HG03521 (cell line): Measurements from ENCODE around the gene AMACR.

Source experiments
- ATAC-seq: cut with Tn5 transposase; IDR thresholded peaks from one replicate; pipeline ENCODE4 v1.9.1; 2021; ENCODE audit warnings: mild to moderate bottlenecking, moderate library complexity; ENCODE audit not compliant: unreplicated experiment

AMACR gene

GRCh38 chr5:34007621-34008600 lies at the start of gene AMACR:
AMACR (minus strand) TSS chr5:34008050; CDS start chr5:34008019, 31 bp downstream.
- peak; percentile 94 for ATAC-seq

DNA sequence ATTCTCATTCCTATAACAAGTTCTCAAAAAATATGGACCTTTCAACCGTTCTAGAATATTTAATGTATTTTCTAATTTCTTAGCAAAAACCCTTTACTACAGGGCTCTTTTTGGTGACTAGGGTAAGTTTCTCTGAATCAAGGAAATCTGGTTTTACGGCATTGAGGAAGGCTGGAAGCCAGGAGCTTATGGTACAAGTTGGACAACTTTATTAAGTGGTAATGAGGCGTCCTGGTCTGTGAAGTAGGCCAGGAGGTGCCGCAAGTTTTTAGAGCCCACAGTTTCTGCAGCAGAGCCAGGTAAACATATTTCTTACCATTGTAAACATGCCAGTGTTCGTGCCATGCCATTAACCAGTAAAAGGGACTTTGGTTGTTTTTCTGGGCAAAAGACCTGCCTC lies 49.7 kb upstream of the AMACR start:
- no peak for ATAC-seq

DNA sequence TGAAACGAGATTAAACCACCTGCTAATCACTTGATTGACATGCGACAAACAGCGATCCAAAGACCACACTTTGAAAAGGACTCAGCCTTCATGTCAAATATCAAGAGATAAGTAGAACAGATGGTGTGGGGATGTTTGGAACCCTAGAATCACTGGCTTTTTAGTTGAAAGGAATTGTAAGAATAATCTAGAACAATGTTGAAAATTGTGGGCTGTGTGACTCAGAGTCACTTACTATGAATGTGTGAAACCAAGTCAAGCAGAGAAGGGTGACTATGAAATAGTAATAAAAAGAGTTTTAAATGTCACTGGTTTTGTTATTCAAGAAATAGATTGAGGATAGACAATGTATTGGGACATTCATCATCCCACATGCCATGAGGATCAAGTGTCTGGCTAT lies 49.3 kb upstream of the AMACR start:
- no peak for ATAC-seq

GRCh38 chr5:34055667-34056066 lies 47.8 kb upstream of the AMACR start:
- no peak for ATAC-seq

- ATAC-seq, result no peak
Observed at GRCh38 chr5:34054400-34054729, 46.5 kb upstream of the AMACR start.

DNA sequence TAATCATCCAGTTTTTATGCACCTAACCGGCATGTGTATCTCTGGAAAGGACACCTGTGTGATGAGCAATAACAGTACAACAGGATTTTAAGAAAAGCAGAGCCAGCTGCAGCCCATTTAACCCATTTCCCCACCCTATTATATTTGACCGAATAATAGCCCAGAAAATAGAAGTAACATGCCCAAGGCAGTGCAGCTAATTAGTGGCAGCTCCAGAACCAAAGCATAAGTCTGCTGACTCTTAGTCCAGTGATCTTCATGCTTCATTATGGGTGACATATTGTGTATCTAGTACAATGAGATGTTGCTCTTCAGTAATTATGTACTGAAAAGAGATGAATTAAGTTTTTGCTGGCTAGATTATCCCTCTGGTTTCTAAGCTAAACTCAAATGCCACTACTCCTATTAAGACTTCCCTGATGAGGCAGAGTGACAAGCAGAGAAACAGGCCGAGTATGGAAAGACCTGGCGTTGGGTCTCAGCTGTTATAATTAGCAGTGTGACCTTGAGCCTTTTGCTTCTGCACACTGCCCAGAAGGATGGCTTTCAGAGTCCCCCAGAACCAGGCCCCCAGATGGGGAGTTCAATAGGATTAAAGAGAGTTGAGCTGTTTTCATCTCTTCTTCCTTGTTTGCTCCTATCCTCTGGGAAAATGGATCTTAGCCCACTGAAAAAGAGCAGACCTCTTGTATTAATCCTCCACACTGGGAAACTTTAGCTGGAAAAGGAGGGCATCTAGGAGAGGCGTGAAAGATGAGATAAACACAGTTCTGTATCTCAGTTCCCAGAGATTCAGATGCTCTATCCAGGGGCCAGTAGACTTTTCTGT lies 45.9 kb upstream of the AMACR start:
- no peak for ATAC-seq

GRCh38 chr5:34053133-34053532 lies 45.3 kb upstream of the AMACR start:
- ATAC-seq, result no peak

DNA sequence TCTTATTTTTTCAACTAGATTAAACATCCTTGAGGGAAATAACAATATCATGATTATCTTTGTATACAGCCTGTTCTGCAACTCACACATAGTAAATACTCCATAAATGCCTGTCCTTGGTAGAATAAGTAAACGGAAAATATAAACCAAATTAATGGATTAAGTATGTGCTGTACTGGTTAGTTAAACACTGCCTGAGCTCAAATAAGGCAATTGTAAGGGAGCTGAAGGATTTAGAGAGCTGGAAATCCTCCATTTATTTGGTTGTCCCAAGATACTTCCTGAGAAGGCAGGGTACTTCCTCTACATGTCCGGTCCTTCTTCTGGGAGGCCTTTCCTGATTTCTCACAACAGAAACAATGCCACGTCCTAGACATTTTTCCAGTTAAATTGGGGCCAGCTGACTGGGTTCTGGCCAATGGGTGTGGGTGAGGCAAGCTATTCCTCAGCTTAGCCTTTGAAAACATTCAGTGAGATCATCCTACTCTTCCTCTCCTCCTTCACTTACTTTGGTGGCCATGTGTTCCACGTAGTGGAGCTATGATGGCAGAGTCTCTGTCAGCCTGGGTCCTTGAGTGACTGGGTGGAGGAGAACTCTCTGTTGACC lies 43.6 kb upstream of the AMACR start:
- no peak for ATAC-seq

GRCh38 chr5:34047774-34048572 lies 40.1 kb upstream of the AMACR start:
- ATAC-seq, result no peak

GRCh38 chr5:34047143-34047542 lies 39.3 kb upstream of the AMACR start:
- no peak for ATAC-seq

- no peak for ATAC-seq
Observed at GRCh38 chr5:34045996-34046395, 38.1 kb upstream of the AMACR start.

GRCh38 chr5:34045023-34045422 lies 37.2 kb upstream of the AMACR start:
- ATAC-seq, result no peak

DNA sequence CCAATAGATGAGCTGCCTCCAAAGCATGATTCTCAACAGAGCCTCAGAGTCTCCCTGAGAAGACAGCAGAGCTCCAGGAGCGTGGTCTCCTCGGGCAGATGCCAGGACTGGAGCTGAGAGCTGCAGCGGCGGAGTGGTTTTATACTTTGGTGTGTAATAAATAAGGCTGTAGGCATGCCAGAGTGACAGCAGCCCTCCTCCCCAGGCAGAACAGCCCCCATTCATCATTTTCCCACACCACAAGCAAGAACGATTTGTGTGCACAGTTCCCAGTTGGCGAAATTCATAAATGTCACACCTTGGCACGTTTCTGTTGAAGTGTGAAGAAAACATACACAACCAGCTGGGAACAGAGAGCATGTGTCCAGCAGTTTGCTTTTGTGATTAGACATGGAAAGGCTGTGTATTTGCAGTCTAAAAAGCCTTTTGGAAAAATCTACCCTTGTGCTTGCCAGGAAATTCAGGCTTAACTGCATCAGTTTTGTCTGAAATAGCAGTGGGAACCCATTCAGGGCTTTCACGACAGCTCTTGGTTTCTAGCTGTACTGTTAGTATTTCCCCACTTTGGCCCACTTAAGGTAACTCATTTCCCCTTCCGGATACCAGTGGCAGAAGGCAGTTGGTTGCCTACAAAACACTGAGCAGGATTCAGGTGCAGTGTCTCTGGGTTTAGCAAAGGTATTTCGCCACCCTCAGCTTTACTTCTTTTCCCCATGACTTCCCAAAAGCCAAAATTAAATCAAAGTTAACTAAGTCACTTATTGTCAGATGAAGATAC lies 35.4 kb upstream of the AMACR start, which contains the start of gene C1QTNF3:
TSS of gene C1QTNF3 (minus strand) at position 115 of the 778 bp plus-strand sequence. CDS start at position 27, 88 bp downstream.
- no peak for ATAC-seq

GRCh38 chr5:34042321-34042720 lies 34.5 kb upstream of the AMACR start:
- no peak for ATAC-seq

DNA sequence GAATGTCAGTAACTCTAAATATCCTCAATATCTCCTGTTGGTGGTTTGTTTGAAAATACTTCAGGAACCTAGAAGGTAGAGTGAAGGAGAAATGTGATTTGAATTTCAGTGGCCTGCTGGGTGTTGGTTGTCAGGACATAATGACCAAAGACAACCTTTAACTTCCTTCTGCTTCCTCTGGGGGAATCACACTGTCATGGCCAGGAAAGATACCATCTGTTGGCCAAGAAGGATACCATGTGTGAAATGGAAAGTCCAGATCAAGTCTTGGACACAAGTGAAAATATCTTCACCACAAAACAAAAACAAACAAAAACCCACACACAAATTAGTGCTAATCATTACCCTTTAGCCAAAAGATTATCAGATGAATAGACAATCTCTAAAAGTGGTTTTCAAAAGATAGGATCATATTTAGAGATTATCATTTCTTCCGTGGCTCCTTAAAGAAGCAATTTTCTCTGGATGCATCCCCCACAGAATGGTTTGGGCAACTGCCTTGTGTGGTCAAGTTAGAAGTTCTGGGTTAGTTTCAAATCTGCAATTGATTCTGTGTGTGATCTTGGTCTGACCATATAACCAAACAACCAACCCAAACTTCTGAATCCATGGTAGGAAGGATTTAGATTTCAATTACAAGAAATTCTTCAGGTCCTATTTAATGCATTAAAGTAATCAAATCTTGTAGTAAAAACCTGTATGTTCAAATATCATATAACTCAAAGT lies 33.6 kb upstream of the AMACR start:
- ATAC-seq, result peak; percentile 44

DNA sequence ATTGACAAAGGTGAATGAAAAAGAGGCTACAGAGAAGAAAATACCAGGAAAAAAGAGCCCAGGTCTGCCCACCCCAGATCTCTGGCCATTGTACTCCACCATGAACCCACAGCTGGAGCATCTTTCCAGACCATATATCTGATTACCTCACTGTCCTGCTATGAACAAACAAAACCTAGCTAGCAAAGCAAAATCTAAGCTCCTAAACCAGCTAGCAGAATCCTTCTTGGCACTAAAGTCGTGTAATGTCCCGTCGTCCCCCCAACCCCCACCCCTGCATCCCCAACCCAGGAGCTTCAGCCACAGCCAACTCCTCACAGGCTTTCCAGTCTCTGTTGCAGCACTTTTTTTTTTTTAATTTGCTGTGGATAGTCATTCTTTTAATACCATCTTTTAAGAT lies 32.6 kb upstream of the AMACR start:
- no peak for ATAC-seq

- no peak for ATAC-seq
Observed at GRCh38 chr5:34039398-34040157, 31.7 kb upstream of the AMACR start.

DNA sequence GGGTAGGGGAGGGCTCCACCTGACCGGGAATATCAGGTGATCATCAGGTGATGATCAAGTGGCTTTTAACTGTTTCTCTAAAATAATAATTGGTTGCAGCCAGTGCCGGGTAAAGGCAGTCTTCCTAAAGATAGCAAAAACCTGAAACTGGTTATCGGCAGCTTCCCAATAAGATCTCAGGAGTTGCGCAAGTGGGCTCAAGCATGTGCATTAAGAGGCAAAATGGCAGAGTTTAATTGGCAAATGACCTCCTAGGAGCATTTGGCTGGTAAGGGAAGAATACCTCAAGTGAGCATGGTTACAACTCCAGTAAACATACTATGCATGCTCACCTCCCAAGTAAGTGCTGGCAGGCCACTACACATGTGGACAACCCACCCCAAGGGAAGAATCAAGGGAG lies 31.0 kb upstream of the AMACR start:
- no peak for ATAC-seq
